Vagina (tissue), 2 donors: ENCODE results near the gene VTCN1.

Experiments used
- CTCF ChIP-seq, 3 experiments: fragments of 450-650 bp in 2 of 3; fragments of 200-600 bp in 1 of 3; sonication (generic) in 1 of 3; IDR thresholded peaks; one replicate each; pipeline ENCODE4 v1.5.1; 2017 to 2019; ENCODE audit warnings: antibody characterized with exemption in 3 of 3, mild to moderate bottlenecking in 2 of 3, moderate library complexity in 2 of 3
- POLR2AphosphoS5 ChIP-seq, 2 donors: sonication (generic); formaldehyde crosslinking; IDR thresholded peaks; one replicate each; pipeline ENCODE4 v1.9.0; 2017; ENCODE audit warnings: antibody characterized with exemption in 2 of 2, mild to moderate bottlenecking in 2 of 2, low read depth in 1 of 2; ENCODE audit not compliant: insufficient read depth in 1 of 2

- TF ChIP-seq CTCF (IDR thresholded peaks at IDR 0.05) (no peak), POLR2AphosphoS5 (IDR thresholded peaks at IDR 0.05; ENCODE audit: insufficient read depth in 1 of 2, low read depth in 1 of 2) (no peak)
Observed at GRCh38 chr1:117231312-117231711, 20.6 kb upstream of the VTCN1 start.
